Neural progenitor cell (in vitro differentiated cells): ENCODE measurements around the gene THAP4.
"Not testable (repeated sequence)": the region's sequence is repeated elsewhere in the genome, so short reads cannot be mapped to it uniquely, and the experiment has no call there.

Experiments used
- EZH2 ChIP-seq: fragments of 200-600 bp; sonication (generic); IDR thresholded peaks from 2 replicates; pipeline ENCODE4 v1.6.1; 2017; ENCODE audit warnings: antibody characterized with exemption, mild to moderate bottlenecking, moderate library complexity
- TF ChIP-seq, protein P1 (sequence below): fragments of 200-600 bp; sonication (generic); IDR thresholded peaks from 2 replicates; pipeline ENCODE4 v1.5.1; 2017; ENCODE audit warnings: antibody characterized with exemption, mild to moderate bottlenecking

DNA sequence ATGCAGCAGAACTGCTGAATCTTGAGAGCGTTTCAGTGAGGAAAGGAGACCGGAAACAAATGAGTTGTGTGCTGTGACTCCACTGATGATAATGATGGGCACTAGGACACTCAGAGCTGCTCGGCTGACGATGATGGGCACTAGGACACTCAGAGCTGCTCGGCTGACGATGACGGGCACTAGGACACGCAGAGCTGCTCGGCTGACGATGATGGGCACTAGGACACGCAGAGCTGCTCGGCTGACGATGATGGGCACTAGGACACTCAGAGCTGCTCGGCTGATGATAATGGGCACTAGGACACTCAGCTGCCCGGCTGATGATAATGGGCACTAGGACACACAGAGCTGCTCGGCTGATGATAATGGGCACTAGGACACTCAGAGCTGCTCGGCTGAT is 47.1 kb downstream of the THAP4 start:
- TF ChIP-seq, protein P1, sequence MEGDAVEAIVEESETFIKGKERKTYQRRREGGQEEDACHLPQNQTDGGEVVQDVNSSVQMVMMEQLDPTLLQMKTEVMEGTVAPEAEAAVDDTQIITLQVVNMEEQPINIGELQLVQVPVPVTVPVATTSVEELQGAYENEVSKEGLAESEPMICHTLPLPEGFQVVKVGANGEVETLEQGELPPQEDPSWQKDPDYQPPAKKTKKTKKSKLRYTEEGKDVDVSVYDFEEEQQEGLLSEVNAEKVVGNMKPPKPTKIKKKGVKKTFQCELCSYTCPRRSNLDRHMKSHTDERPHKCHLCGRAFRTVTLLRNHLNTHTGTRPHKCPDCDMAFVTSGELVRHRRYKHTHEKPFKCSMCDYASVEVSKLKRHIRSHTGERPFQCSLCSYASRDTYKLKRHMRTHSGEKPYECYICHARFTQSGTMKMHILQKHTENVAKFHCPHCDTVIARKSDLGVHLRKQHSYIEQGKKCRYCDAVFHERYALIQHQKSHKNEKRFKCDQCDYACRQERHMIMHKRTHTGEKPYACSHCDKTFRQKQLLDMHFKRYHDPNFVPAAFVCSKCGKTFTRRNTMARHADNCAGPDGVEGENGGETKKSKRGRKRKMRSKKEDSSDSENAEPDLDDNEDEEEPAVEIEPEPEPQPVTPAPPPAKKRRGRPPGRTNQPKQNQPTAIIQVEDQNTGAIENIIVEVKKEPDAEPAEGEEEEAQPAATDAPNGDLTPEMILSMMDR = not testable (repeated sequence)
- TF ChIP-seq EZH2 = not testable (repeated sequence)
